Adipocyte (in vitro differentiated cells): ENCODE data around the gene KIF25.

ENCODE experiments used
- DNase-seq: peaks from one replicate; pipeline ENCODE4 v3.0.0-alpha.2; 2015; ENCODE audit warnings: low read depth
- H3K27me3 ChIP-seq: replicated peaks from 2 replicates; pipeline ENCODE4 v1.7.0; 2013; ENCODE audit warnings: mild to moderate bottlenecking, low read length, moderate library complexity; ENCODE audit not compliant: control insufficient read depth, insufficient read depth
- H3K36me3 ChIP-seq: 2 replicates; pipeline ENCODE4 v1.7.0; 2013; ENCODE audit warnings: low read length, mild to moderate bottlenecking, moderate library complexity; ENCODE audit not compliant: control insufficient read depth, insufficient read depth, severe bottlenecking
- H3K4me1 ChIP-seq: 2 replicates; pipeline ENCODE4 v1.7.0; 2013; ENCODE audit warnings: mild to moderate bottlenecking, low read length, moderate library complexity; ENCODE audit not compliant: control insufficient read depth, insufficient read depth
- H3K4me3 ChIP-seq: 2 replicates; pipeline ENCODE4 v1.7.0; 2013; ENCODE audit warnings: mild to moderate bottlenecking, low read length, moderate library complexity
- H3K9ac ChIP-seq: 2 replicates; pipeline ENCODE4 v1.7.0; 2013; ENCODE audit warnings: mild to moderate bottlenecking, low read length, moderate library complexity
- H3K9me3 ChIP-seq: 2 replicates; pipeline ENCODE4 v1.7.0; 2013; ENCODE audit warnings: mild to moderate bottlenecking, low read length, moderate library complexity; ENCODE audit not compliant: control insufficient read depth

KIF25 gene

DNA sequence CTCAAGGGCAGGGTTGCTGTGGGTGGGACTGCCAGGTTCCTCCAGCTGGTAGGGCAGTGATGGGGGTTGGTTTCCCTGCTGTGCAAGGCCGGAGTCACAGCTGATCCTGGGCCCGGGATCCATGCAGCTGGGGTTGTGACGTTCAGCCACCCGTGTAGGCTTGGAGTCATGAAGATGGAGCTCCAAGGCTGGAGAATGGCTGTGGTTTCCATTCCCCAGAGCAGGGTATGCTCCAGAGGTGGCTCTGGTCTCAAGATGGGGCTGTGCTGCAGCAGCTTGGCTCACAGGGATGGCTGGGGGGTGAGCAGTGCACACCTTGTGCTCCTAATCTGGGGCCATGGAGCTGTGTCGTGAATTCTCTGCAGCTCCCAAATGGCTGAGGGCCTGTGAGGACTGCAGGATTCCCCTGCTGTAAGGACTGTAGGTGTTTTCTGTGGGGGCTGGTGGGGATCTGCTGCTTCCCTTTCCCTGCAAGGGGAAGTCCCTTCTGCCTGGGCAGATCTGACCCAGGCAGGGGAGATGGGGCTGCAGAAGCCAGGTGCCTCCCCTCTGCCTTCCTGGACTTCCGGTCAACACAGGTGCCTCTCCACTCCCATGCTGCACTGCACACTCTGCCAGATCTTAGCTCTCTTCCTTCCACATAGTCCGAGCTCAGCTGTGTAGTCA, 15.9 kb downstream of the KIF25 start:
- no peak overlapping the region for H3K4me3 ChIP-seq

GRCh38 chr6:168014428-168014827, 17.0 kb downstream of the KIF25 start:
- peaks cover 43% of the 10 kb centered on the region for H3K9me3 ChIP-seq
- no peak for DNase-seq
- H3K4me1 ChIP-seq, result no peaks in the 10 kb centered on the region

More for the DNA sequence above, 15.9 kb downstream of the KIF25 start:
- Histone ChIP-seq H3K4me1 (no peaks in the 10 kb centered on the region), H3K9ac (no peak overlapping the region), H3K9me3 (peaks cover 51% of the 10 kb centered on the region), H3K36me3 (no peaks in the 10 kb centered on the region), H3K27me3 (peaks cover 26% of the 10 kb centered on the region)
- DNase-seq, result no peak

GRCh38 chr6:168015009-168015408, 17.5 kb downstream of the KIF25 start:
- Histone ChIP-seq H3K9ac (no peak overlapping the region), H3K27me3 (peaks cover 26% of the 10 kb centered on the region), H3K36me3 (no peaks in the 10 kb centered on the region), H3K4me3 (no peak overlapping the region), H3K4me1 (no peaks in the 10 kb centered on the region), H3K9me3 (peaks cover 41% of the 10 kb centered on the region)
- DNase-seq, result no peak

More at GRCh38 chr6:168014428-168014827, 17.0 kb downstream of the KIF25 start:
- H3K9ac ChIP-seq, result no peak overlapping the region
- peaks cover 26% of the 10 kb centered on the region for H3K27me3 ChIP-seq
- H3K4me3 ChIP-seq, result no peak overlapping the region
- H3K36me3 ChIP-seq, result no peaks in the 10 kb centered on the region

DNA sequence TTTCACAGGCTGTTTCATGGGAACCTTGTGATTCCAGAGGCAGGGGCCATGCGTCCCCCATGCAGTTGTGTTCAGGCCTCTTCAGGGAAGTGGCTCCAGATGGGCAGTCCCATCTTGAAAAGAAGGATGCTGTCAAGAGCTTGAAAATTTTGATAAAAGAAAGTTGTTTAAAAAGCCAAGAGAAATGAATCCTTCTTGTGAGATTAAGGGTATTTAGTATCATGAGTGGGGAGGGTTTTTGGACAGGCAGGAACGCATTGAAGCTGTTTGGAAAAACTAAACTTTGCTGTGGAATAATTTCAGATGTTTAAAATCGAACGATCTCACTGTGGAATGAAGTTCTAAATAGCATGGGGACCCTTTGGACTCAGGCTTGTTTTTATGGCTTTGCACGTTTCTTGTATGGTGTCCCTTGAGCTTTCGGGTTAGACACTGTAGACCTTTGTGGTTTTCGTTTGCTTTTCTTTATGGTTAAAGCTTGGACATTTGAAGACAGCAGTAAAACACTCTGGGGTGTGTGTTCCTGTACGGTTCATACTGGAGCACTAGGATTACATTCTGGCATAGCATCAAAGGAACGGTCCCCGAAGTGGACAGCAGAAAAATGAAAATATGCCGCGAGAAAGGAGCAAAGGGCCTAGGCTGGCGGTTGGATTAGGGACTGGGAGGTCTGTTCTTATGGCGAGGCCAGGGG, 18.2 kb downstream of the KIF25 start:
- H3K4me3 ChIP-seq, result no peak overlapping the region
- H3K4me1 ChIP-seq, result no peaks in the 10 kb centered on the region
- peaks cover 35% of the 10 kb centered on the region for H3K9me3 ChIP-seq
- DNase-seq, result no peak
- peaks cover 26% of the 10 kb centered on the region for H3K27me3 ChIP-seq
- no peak overlapping the region for H3K9ac ChIP-seq
- H3K36me3 ChIP-seq, result no peaks in the 10 kb centered on the region

DNA sequence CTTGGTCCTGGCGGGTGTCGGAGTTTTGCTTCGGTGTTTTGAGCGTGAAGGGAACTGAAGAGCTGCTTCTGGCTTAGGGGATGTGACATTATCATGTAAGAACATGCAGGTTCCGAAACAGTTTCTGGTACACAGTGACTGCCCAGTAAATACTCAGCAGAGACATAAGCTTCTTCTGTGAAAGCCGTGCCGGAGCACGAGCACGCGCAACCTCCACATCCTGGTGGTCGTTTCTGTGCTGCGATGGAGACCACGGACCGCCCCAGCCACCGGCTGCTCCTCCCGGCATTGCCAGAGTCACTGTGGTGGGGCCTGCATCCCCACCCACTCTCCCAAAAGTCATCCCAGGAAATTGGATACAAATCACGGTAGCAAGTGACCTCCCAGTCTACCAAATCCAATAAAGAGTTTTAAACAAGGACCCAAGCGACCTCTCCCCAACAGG, 18.7 kb downstream of the KIF25 start:
- no peak for DNase-seq
- Histone ChIP-seq H3K9ac (no peak overlapping the region), H3K36me3 (no peaks in the 10 kb centered on the region), H3K9me3 (peaks cover 29% of the 10 kb centered on the region), H3K4me1 (no peaks in the 10 kb centered on the region), H3K4me3 (no peak overlapping the region), H3K27me3 (peaks cover 32% of the 10 kb centered on the region)

DNA sequence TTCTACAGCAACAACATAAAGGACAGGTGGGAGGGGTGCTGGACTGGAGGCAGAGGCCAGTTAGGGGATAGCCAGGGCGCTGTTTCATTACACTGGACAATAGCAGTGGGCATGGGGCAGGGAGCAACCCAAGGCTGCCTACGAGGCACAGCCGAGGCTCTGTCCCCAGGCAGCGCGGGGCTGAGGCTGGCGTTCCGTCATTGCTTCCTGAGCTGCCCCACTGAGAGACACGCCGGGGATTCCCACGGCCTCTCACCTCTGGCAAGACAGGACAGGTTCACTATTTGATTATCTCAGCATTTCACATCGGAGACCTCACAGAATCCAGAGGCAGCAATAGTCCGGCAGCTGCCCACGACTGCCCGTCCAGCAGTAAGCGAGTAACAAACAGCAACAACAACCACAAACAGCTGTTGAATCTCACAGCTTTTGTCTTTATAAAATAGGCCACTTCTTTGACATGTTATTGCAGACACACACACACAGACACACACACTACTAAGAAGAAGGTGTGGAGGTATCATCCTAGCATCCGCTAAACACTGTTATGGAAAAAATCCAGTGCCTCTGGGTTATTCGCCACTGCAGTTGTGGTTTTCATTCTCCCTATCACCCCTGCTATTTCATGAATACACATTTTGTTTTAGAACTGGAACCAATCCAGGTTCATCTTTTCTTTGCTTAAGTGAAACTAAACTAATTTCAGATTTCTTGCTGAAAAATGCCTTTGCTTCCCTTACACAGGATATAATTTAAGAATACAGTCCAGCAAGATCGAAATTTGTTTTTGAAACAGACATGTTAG, 19.5 kb downstream of the KIF25 start:
- no peak for DNase-seq
- H3K9ac ChIP-seq, result no peak overlapping the region
- peaks cover 36% of the 10 kb centered on the region for H3K27me3 ChIP-seq
- H3K9me3 ChIP-seq, result peaks cover 22% of the 10 kb centered on the region
- H3K4me3 ChIP-seq, result no peak overlapping the region
- H3K4me1 ChIP-seq, result no peaks in the 10 kb centered on the region
- no peaks in the 10 kb centered on the region for H3K36me3 ChIP-seq

GRCh38 chr6:168017629-168018028, 20.2 kb downstream of the KIF25 start:
- no peaks in the 10 kb centered on the region for H3K4me1 ChIP-seq
- peaks cover 15% of the 10 kb centered on the region for H3K9me3 ChIP-seq
- DNase-seq, result no peak

GRCh38 chr6:168018664-168019063, 21.2 kb downstream of the KIF25 start:
- Histone ChIP-seq H3K27me3 (peaks cover 45% of the 10 kb centered on the region), H3K4me3 (no peak overlapping the region), H3K9ac (no peak overlapping the region), H3K9me3 (peaks cover 14% of the 10 kb centered on the region), H3K36me3 (no peaks in the 10 kb centered on the region), H3K4me1 (no peaks in the 10 kb centered on the region)
- no peak for DNase-seq

More at GRCh38 chr6:168017629-168018028, 20.2 kb downstream of the KIF25 start:
- Histone ChIP-seq H3K9ac (no peak overlapping the region), H3K36me3 (no peaks in the 10 kb centered on the region), H3K27me3 (peaks cover 40% of the 10 kb centered on the region), H3K4me3 (no peak overlapping the region)

GRCh38 chr6:168020242-168020641, 22.8 kb downstream of the KIF25 start:
- Histone ChIP-seq H3K36me3 (no peaks in the 10 kb centered on the region), H3K4me3 (no peak overlapping the region), H3K9me3 (peaks cover 10% of the 10 kb centered on the region), H3K9ac (no peak overlapping the region), H3K4me1 (peaks cover 8% of the 10 kb centered on the region), H3K27me3 (peaks cover 38% of the 10 kb centered on the region)
- no peak for DNase-seq

DNA sequence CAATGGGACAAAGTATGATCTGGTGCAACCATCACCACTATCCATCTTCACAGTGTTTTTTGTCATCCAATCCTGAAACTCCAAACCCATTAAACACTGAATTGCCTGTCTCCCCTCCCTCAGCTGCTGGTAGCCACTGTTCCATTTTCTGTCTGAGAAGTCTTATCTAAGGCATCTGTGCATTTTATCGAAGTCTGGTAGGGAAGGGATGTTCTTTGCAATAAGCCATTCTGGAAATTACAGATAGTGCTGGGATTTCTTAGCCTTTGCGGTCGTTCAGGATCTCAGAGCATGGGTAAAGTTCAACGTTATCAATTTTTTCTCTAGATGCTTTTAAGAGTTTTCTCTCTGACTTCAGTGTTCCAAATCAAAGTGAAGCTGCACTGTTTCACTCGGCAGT, 24.1 kb downstream of the KIF25 start:
- Histone ChIP-seq H3K4me3 (no peak overlapping the region), H3K4me1 (peaks cover 8% of the 10 kb centered on the region), H3K27me3 (peaks cover 29% of the 10 kb centered on the region), H3K36me3 (no peaks in the 10 kb centered on the region), H3K9me3 (no peaks in the 10 kb centered on the region), H3K9ac (no peak overlapping the region)
- DNase-seq, result no peak
